OCI-LY3 (cell line): ENCODE measurements around the gene P2RX4.

ENCODE experiments used
- H2AFZ ChIP-seq: fragments of 200-600, 300-600 bp; shearing (Covaris generic); 2 replicates; pipeline ENCODE4 v1.6.0; 2014; ENCODE audit warnings: antibody characterized with exemption, low read depth, low read length
- H3K27ac ChIP-seq: fragments of 200-600, 300-600 bp; sonication (generic); 2 replicates; pipeline ENCODE4 v1.5.1; 2014; ENCODE audit warnings: mild to moderate bottlenecking, low read length, moderate library complexity, mixed read lengths
- H3K27me3 ChIP-seq: fragments of 200-600, 300-600 bp; sonication (generic); 2 replicates; pipeline ENCODE4 v1.6.1; 2014; ENCODE audit warnings: low read depth, low read length, mixed read lengths
- H3K36me3 ChIP-seq: fragments of 200-600, 300-600 bp; sonication (generic); replicated peaks from 2 replicates; pipeline ENCODE3; 2014; ENCODE audit warnings: low read depth, low read length, mixed read lengths
- H3K4me1 ChIP-seq: fragments of 300-600, 200-600 bp; sonication (generic); 2 replicates; pipeline ENCODE4 v1.6.1; 2014; ENCODE audit warnings: low read length, mixed read lengths
- H3K4me2 ChIP-seq: fragments of 200-600, 300-600 bp; sonication (generic); 2 replicates; pipeline ENCODE4 v1.6.1; 2014; ENCODE audit warnings: low read length, mixed read lengths
- H3K4me3 ChIP-seq: fragments of 300-600, 200-600 bp; sonication (generic); 2 replicates; pipeline ENCODE4 v1.5.1; 2014; ENCODE audit warnings: antibody characterized with exemption, mild to moderate bottlenecking, low read length, moderate library complexity
- H3K79me2 ChIP-seq: fragments of 300-600, 200-600 bp; shearing (Covaris generic); 2 replicates; pipeline ENCODE4 v1.6.1; 2014; ENCODE audit warnings: mild to moderate bottlenecking, low read length, mixed read lengths
- H3K9ac ChIP-seq: fragments of 300-600, 200-600 bp; shearing (Covaris generic); 2 replicates; pipeline ENCODE4 v1.6.0; 2014; ENCODE audit warnings: mild to moderate bottlenecking, low read length, moderate library complexity
- H3K9me3 ChIP-seq: fragments of 200-600, 300-600 bp; shearing (Covaris generic); 2 replicates; pipeline ENCODE4 v1.6.1; 2014; ENCODE audit warnings: low read length, mixed read lengths; ENCODE audit not compliant: insufficient read depth
- H4K20me1 ChIP-seq: fragments of 200-600, 300-600 bp; sonication (generic); 2 replicates; pipeline ENCODE4 v1.6.1; 2016; ENCODE audit warnings: low read length, mixed read lengths; ENCODE audit not compliant: insufficient read depth
- CTCF ChIP-seq: fragments of 200-600, 300-600 bp; sonication (generic); IDR thresholded peaks from 2 replicates; pipeline ENCODE4 v1.5.1; 2014; ENCODE audit warnings: antibody characterized with exemption, low read length, low read depth
- EZH2phosphoT487 ChIP-seq: fragments of 200-600 bp; shearing (Covaris generic); IDR thresholded peaks from 2 replicates; pipeline ENCODE4 v1.6.1; 2018; ENCODE audit warnings: antibody characterized with exemption, mixed run types, low read depth

The P2RX4 gene

DNA sequence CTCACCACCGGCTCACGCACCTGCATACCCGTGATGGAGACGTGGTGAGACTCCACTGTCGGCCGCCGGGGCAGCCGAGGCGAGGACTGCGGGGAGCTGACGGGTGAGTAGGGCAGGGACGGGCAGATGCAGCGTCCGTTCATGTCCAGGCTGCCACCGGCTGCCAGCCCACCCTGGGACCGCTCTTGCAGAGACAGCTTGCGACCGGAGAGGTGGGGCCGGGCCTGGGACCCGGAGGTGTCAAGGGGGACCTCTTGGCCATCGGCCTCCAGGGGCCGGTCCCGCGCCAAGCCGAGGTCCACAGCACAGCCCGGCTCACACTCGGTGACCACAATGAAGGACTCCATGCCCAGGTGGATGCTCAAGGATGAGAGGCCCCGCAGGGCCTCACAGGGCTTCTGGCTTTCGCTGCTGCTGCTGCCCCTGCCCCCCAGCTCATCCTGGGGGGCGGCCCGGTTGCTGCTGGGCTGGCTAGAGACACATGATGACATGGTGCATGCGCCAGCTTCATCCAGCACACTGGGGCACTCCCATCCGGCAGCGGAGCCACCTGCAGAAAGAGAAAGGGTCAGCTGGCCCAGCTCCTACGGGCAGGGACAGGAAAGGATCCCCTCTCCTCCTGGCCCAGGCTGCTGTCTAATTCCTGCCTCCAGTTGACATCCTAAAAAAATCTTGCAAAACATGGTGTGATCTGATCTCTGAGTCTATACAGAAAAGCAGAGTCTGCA lies 64.3 kb downstream of the P2RX4 start:
- Histone ChIP-seq H3K27ac (no peak overlapping the region), H3K79me2 (no peaks in the 10 kb centered on the region), H3K9ac (no peak overlapping the region), H3K4me3 (no peak overlapping the region), H3K36me3 (peaks cover 8% of the 10 kb centered on the region), H3K9me3 (no peaks in the 10 kb centered on the region), H4K20me1 (no peaks in the 10 kb centered on the region), H3K27me3 (no peaks in the 10 kb centered on the region), H3K4me1 (no peaks in the 10 kb centered on the region), H2AFZ (no peak overlapping the region), H3K4me2 (no peak overlapping the region)
- TF ChIP-seq CTCF (no peak), EZH2phosphoT487 (no peak)

- no peaks in the 10 kb centered on the region for H3K9me3 ChIP-seq
- no peak overlapping the region for H3K4me3 ChIP-seq
- H3K27me3 ChIP-seq = no peaks in the 10 kb centered on the region
- H3K4me2 ChIP-seq = no peak overlapping the region
- H2AFZ ChIP-seq = no peak overlapping the region
- H3K36me3 ChIP-seq = no peaks in the 10 kb centered on the region
- no peak overlapping the region for H3K9ac ChIP-seq
- no peaks in the 10 kb centered on the region for H4K20me1 ChIP-seq
- no peaks in the 10 kb centered on the region for H3K79me2 ChIP-seq
- H3K4me1 ChIP-seq = no peaks in the 10 kb centered on the region
- no peak overlapping the region for H3K27ac ChIP-seq
- TF ChIP-seq CTCF (no peak), EZH2phosphoT487 (no peak)
These were observed 67.4 kb downstream of the P2RX4 start for GRCh38 chr12:121277374-121277759.

DNA sequence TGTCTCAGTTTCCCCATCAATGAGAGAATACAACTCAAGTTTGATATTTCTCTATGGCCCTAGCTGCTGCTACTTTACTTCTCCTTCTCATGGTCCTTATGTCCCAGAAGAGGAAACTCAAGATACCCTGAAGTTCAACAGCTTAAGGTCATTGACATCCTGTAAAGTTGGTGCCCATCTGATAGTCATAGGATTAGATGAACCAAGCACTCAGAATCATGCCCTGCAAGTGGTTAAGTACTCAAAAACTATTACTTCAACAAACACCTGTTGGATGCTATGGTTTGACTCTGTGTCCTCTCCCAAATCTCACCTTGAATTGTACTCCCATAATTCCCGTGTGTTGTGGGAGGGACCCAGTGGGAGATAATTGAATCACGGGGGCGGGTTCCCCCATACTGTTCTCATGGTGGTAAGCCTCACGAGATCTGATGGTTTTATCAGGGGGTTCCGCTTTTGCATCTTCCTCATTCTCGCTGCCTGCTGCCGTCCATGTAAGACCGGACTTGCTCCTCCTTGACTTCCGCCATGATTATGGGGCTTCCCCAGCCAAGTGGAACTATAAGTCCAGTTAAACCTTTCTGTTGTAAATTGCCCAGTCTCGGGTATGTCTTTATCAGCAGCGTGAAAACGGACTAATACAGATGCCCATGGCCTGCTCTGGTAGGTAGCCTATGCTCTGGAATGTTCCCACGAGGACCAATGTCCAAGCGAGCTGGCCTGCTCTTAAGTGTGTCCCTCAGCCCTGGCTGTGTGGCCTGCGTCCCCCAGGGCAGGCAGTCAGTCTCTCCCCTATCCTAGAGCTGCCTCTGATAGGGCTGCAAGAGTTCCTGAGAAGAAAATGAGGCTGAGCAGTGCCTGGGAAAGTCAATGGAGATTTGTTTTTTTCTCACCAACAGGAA lies 68.5 kb downstream of the P2RX4 start:
- Histone ChIP-seq H3K4me3 (no peak overlapping the region), H3K4me1 (no peaks in the 10 kb centered on the region), H2AFZ (no peak overlapping the region), H3K9me3 (no peaks in the 10 kb centered on the region), H3K79me2 (no peaks in the 10 kb centered on the region), H3K36me3 (no peaks in the 10 kb centered on the region), H3K27me3 (no peaks in the 10 kb centered on the region), H4K20me1 (no peaks in the 10 kb centered on the region), H3K4me2 (no peak overlapping the region), H3K9ac (no peak overlapping the region), H3K27ac (no peak overlapping the region)
- no peak for TF ChIP-seq CTCF
- TF ChIP-seq EZH2phosphoT487 = no peak

DNA sequence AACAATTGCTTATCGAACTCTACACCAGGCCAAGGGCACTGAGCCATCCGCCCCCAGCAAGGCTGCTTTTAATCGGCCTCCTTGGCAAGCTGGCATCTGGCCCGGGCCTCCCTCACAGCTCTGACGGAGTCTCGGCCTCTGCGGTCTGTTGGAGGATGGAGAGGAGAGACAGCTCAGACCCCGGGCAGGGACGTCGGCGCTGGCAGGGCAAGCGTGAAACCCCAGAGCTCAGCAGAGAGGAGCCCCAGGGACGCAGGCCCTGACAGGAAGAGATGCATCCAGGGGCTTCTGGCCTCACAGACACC lies 69.1 kb downstream of the P2RX4 start:
- no peak overlapping the region for H3K27ac ChIP-seq
- no peak overlapping the region for H3K4me3 ChIP-seq
- H2AFZ ChIP-seq = no peak overlapping the region
- TF ChIP-seq CTCF = no peak
- no peak for TF ChIP-seq EZH2phosphoT487
- H4K20me1 ChIP-seq = no peaks in the 10 kb centered on the region
- H3K9me3 ChIP-seq = no peaks in the 10 kb centered on the region
- no peaks in the 10 kb centered on the region for H3K79me2 ChIP-seq
- H3K36me3 ChIP-seq = no peaks in the 10 kb centered on the region
- H3K4me2 ChIP-seq = no peak overlapping the region
- H3K27me3 ChIP-seq = no peaks in the 10 kb centered on the region
- H3K9ac ChIP-seq = no peak overlapping the region
- no peaks in the 10 kb centered on the region for H3K4me1 ChIP-seq
